ENCODE measurements around the gene NCLN. TPM values are rescaled to one million over a fixed set of nuclear protein-coding genes. Genes with fewer than 3 reads are reported as not detected.

NCLN gene, protein sequence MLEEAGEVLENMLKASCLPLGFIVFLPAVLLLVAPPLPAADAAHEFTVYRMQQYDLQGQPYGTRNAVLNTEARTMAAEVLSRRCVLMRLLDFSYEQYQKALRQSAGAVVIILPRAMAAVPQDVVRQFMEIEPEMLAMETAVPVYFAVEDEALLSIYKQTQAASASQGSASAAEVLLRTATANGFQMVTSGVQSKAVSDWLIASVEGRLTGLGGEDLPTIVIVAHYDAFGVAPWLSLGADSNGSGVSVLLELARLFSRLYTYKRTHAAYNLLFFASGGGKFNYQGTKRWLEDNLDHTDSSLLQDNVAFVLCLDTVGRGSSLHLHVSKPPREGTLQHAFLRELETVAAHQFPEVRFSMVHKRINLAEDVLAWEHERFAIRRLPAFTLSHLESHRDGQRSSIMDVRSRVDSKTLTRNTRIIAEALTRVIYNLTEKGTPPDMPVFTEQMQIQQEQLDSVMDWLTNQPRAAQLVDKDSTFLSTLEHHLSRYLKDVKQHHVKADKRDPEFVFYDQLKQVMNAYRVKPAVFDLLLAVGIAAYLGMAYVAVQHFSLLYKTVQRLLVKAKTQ
- 52.9 and 86.1 TPM in 2 replicates for total RNA-seq

DNA sequence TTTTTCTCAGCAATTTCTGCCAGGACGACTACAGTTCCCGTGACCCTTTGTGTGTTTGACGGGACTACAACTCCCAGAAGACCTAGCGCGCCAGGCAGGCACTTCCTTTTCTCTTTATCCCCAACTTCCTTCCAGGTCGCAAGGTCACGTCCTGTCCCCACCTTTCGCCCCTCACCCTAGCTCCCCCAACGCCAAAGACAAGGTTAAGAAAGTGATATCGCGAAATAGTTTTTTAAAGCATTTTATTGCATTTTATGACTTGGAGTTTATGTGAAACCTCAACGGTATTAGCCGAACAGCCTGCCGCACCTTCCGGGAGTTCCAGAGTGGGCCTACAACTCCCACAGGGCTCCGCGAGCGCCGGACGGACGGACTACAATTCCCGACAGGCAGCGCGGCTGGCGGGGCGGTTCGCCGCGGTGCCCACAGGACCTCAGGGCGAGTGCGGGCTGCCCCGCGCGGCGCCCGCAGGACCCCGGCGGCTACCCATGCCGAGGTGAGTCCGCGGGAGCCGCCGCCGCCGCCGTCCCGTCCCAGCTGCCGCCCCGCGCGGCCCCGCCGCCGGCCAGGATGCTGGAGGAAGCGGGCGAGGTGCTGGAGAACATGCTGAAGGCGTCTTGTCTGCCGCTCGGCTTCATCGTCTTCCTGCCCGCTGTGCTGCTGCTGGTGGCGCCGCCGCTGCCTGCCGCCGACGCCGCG, at the start of gene NCLN:
NCLN (plus strand) TSS at position 470 of the 699 bp plus-strand sequence; CDS start at position 571, 101 bp downstream.

GRCh38 chr19:3135961-3136683, 49.6 kb upstream of the NCLN start, which contains the start of gene GNA15:
GNA15 (plus strand) TSS chr19:3136033; CDS start chr19:3136451, 418 bp downstream.

DNA sequence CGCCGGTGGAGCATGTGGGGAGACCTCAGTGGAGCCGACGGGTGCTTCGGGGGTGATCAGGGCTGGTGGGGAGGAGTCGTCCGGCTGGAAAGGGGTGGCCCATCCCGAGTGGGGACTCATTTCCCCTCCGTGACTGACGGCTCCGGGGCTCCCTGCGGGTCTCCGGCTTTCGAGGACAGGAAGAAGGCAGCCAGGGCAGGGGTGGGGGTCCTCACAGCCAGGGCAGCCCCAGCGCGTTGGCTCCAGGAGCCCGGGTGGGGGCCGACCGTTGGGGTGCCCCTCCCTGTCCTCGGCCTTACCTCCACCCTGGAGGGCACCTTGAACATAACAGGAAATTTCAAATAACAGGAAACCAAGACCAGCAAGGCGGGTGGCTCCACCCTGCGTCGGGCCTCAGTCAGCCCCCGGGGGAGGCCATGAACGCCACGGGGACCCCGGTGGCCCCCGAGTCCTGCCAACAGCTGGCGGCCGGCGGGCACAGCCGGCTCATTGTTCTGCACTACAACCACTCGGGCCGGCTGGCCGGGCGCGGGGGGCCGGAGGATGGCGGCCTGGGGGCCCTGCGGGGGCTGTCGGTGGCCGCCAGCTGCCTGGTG, 7.3 kb upstream of the NCLN start, which contains the start of gene S1PR4:
S1PR4 (plus strand) TSS at position 393 of the 596 bp plus-strand sequence; CDS start at position 417, 24 bp downstream.

DNA sequence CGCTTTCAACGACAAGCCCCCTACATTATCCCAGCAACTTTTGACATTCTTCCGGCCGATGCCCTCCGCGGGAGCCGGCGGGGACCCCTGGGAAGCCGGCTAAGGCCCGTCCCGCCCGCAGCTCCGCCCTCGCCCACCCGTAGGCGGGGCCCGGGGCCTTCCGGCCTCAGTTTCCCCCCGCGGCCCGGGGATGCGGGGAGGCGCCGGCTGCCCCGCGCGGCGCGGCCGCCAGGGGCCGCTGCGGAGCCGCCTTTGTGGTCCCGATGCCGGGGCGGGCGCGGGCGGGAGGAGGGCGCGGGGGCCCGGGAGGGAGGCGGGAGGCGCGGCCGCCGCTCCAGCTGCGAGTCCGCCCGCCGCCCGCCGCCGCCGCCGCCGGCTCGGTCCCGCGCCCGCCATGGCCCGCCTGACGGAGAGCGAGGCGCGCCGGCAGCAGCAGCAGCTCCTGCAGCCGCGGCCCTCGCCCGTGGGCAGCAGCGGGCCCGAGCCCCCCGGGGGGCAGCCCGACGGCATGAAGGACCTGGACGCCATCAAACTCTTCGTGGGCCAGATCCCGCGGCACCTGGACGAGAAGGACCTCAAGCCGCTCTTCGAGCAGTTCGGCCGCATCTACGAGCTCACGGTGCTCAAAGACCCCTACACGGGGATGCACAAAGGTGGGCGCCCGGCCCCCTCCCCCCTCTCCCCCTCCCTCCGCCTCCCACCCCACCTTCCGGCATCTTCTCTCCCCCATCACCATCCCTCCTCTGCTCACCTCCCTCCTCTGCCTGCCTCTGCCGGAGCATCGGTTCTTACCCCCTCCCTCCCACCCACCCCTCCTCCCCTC, 38.8 kb downstream of the NCLN start, which contains the start of gene CELF5:
CELF5 (plus strand) TSS at position 316 of the 823 bp plus-strand sequence; CDS start at position 395, 79 bp downstream.

Other genes starting within 250 kb of the NCLN start
- 2.5 and 3.3 TPM in 2 replicates for gene ZNF77, start 241.0 kb upstream of the NCLN start, total RNA-seq
- 1.2 and 2.7 TPM in 2 replicates for gene TLE6, start 208.4 kb upstream of the NCLN start, total RNA-seq
- gene TLE2, start 156.7 kb upstream of the NCLN start, total RNA-seq: 14.1 and 17.6 TPM in 2 replicates
- 157 and 220 TPM in 2 replicates for gene TLE5, start 123.4 kb upstream of the NCLN start, total RNA-seq
- gene GNA11, start 91.6 kb upstream of the NCLN start, total RNA-seq: 69.9 and 76.5 TPM in 2 replicates
- gene GNA15, start 49.9 kb upstream of the NCLN start, total RNA-seq: 0.07 and 0.33 TPM in 2 replicates
- not detected in 2 replicates for gene S1PR4, start 7.2 kb upstream of the NCLN start, total RNA-seq
- gene CELF5, start 38.7 kb downstream of the NCLN start, total RNA-seq: 0.10 TPM in 1 of 2 replicates, not detected in the other
- gene NFIC, start 180.7 kb downstream of the NCLN start, total RNA-seq: 91.9 and 101 TPM in 2 replicates

Data from smooth muscle cell of the pulmonary artery (primary cell).